OCI-M1 (cell line): Measurements from ENCODE around the gene TGFA.

Source experiments
- DNase-seq: peaks from one replicate; lab custom pipeline; 2025; lab: John Stamatoyannopoulos, UW

The TGFA gene

DNA sequence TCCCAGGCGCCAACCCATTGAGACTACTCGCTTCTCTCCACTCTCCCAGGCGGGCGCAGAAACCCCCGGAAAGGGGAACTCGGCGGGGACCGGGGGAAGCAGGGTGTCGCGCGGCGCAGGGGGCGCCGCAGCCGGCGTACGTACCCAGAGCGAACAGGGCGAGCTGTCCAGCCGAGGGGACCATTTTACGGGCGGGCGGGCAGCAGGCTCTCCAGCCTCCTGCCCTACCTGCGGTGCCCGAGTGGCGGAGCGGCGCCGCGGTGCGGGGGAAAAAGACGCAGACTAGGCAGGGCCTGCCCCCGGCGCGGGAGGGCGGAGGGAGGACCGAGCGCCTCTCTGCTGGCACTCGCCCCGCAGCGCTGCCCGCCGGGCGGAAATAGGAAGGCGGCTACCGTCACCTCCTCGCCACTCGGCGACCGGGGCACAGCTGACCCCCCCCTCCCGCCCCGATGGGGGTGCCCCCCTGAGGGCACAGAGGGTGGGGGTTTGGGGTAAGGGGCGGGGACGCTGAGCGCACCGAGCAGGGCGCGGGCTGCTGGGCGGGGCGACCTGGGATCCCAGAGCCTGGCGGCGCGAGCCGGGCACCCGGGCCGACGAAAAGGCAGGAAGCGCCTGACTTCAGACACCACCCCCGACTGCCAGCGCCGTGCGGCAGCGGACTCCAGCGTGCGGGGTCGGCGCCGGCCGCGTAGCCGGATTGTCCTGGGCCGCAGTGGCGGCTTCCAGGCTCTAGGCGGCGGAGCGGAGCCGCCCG lies at the start of gene TGFA:
Gene TGFA, minus strand, starts transcription at position 243 of the 754 bp plus-strand sequence. Its CDS starts 59 bp downstream, at position 184.
- peak; percentile 58 for DNase-seq

DNA sequence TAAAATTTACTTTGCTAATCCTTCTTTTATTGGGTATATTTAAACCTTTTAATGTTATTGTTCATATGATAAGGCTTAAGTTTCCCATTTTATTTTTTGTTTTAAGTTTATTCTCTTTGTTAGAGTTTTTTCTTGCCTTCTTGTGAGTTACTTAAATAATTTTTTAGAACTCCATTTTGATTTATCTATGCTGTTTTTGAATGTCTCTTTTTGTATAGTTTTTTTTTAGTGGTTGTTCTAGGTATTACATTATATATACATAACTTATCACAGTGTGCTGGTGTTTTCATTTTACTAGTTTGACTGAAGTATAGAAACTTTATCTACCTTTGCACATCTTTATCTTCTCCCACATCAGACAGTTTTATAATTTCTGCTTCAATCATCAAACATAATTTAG lies 49.4 kb upstream of the TGFA start:
- DNase-seq = no peak

DNA sequence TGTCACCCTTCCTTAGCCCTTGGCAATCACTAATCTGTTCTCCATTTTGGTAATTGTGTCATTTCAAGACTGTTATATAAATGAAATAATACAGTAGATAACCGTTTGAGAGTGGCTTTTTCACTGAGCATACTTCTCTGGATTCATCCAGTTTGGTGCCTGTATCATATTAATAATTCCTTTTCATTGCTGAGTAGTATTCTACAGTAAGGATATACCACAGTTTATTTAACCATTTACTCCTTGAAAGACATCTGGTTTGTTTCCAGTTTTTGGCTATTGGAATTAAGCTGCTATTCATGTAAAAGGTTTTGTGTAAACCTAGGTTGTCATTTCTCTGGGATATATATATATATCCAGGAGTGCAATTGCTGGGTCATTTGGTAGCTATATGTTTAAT lies 44.6 kb upstream of the TGFA start:
- DNase-seq = no peak

DNA sequence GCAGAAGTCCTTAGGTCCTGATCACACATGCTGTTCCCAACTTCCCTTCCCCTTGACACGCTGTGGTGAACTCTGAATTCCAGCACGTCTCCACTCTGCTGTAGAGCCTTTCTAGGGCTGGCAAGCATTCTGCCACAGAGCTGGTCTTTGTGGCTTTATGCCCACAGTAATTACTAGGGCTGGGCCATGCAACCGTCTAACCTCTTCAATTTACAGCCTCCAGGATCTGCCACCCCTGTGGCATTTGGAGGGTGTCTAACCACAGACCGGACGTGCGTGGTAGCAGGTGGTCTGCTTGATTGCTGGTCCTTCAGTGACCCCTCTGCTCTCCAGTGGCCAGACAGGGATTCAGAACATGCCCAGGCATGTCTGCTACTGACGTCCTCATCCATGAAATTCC lies 43.1 kb upstream of the TGFA start:
- DNase-seq = no peak

GRCh38 chr2:70596293-70596692 lies 42.7 kb upstream of the TGFA start:
- DNase-seq = no peak

DNA sequence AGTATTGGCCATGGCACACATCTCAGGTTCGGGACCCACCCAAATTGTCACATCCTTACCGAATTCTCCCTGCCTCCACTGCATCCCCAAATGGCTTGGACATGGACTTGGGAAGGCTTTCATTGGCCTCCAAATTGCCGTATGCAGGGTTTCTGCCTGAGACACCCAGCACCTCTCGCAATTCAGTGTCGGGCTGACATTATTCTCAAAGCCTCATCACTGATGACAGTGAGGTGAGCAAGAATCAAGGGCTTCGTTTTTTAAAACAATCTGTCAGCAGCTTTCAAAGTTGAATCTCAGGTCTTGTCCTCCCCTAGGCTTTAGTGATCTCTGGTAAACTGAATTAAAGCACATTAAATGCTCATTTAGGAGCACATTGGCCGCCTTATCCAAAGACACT lies 29.5 kb upstream of the TGFA start:
- no peak for DNase-seq

GRCh38 chr2:70580352-70580751 lies 26.7 kb upstream of the TGFA start:
- peak; percentile 23 for DNase-seq

- no peak for DNase-seq
These were observed 21.0 kb upstream of the TGFA start for GRCh38 chr2:70574618-70575017.

DNA sequence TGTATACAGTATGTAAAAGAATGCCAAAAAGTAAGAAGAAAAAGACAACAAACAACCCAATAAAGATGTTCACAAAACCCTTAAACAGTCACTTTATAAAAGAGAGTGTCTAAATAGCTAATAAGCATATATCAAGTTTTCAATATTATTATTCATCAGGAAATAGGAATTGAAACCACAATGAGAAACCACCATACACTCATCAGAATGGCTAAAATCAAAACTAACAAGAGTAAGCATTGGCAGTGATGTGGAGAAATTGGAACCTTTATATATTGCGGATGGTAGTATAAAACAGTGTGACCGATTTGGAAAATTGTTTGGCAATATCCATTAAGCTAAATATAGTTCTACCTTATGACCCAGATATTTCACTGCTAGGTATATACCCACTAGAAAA lies 20.5 kb upstream of the TGFA start:
- DNase-seq = no peak

GRCh38 chr2:70570041-70570661 lies 16.5 kb upstream of the TGFA start:
- no peak for DNase-seq

DNA sequence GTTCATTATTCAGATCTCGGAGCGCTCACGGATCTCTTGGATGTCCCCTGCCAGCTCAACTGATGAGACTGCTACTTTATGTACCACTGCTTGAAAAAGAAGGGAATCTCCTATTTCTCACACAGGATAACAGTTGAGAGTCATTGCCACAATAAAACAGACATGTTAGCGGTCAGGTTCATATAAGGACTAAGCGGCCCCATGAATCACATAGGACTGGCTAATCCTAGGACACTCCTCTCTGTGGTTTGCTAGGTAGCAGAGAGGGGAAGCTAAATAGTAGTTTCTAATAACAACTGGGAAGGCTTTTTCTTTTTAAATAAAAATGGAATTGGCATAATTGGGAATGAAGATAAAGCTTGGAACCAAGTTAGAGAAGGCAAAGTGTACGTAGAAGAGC lies 15.9 kb upstream of the TGFA start:
- no peak for DNase-seq

DNA sequence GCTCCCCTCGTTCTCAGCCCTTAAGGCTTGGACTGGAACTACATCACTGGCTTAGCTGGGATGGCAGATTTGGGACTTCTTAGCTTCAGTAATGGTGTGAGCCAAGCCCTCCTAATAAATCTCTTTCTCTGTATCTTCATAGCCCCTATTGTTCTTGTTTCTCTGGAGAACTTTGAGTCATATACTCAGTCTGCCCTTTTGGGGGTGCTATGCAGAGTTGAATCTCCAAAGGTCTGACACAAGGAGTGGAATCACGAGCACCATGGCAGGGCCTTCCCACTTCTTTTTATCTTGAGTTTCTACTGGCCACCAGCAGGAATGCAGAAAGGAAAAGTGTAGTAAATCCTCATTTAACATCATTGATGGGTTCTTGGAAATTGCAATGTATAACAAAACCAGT lies 13.3 kb upstream of the TGFA start:
- DNase-seq = no peak

GRCh38 chr2:70566464-70566863 lies 12.8 kb upstream of the TGFA start:
- no peak for DNase-seq

GRCh38 chr2:70565039-70565731 lies 11.6 kb upstream of the TGFA start:
- DNase-seq = no peak

DNA sequence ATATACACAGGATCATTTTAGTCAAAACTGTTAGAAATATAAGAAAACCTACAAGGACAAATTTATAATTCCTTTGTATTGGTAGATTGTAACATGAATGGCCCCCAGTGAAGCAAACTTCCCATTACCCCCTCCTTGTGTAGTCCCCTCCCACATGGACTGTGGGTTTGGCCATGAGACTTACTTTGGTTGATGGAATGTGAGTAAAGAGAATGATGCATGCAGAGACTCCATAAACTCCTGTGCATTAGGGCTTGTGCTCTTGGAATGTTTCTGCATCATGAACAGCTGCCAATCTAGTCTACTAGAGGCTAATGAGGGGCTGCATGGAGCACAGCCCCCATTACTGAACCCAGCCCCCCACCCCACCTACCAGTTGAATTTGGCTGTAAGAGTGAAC lies 8.3 kb upstream of the TGFA start:
- DNase-seq = no peak

- DNase-seq = no peak
These were observed 6.8 kb upstream of the TGFA start for GRCh38 chr2:70560442-70560841.

DNA sequence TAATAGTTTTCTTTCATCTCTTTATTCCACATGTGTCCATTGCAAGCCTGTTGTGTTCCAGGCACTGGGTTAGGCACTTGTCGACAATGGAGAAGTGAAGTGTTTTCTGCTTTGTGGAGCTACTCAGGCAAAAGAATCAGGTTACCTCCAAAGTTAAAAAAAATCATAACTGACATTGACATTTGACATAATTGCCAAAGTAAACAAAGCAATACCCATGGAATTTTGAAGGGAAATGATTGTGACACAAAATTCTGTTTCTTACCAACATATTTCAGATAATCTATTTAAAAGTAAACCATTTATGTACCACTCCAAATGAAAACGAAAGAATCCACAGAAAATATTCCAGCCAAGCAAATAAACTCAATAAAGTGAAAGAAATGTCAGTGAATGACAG lies 6.4 kb upstream of the TGFA start:
- DNase-seq = no peak

DNA sequence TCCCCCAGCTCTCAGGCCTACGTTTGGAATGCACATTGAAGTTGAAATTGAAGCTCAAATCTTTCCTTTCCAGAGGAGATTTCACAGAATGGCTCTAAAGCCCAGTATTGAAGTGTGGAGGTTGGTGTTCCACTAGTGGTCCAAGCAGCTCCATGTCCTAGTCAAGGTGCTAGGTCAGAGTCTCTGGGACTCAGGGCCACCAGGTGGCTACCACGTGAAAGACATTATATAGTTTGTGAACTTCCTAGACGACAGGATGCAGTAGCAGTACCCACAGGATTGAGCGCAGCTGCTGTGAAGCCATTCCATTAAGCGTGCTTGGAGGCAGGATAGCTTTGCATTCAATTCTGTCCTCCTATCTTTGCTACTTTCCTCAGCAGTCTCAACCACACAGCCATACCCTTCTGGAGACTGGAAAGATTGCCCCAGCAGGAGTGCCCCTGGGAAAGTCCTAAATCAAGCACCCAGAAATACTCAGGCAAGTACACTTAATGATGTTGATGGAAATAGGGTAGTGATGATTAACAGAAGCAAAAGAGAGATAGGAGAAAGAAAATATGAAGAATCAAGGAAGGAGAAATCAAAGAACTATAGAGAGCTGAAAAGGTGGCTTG lies 4.7 kb upstream of the TGFA start:
- DNase-seq = no peak

DNA sequence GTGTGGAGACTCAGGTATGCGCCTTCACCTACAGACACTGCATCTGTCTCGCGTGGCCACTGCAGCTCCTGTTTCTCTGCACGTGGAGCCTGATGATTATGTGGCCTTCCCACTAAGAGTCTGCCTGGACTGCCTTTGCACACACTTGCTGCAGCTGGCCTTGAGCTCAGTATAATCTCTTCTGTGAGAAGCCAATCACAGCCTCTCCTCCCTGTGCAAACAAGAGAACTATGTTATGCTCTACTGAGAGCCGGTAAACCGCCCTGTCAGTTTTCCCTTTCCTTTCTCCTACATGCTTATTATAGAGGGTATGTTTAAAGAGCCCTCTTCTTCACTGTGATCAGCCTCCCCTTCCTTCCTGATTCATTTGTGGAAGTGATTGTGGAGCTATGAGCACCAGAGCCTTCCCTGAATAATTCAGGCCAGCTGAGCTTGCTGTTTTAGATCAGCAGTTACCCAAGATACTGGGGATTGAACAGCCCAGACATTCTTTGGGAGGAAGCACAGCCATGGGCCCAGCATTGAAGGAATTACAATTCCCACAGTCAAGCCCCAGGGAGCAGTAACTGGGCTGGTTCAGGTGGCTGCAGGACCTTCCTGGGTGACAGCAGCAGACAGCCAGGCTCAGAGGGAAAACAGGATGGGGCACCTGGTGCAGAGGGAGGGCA lies 3.7 kb upstream of the TGFA start:
- DNase-seq = no peak

DNA sequence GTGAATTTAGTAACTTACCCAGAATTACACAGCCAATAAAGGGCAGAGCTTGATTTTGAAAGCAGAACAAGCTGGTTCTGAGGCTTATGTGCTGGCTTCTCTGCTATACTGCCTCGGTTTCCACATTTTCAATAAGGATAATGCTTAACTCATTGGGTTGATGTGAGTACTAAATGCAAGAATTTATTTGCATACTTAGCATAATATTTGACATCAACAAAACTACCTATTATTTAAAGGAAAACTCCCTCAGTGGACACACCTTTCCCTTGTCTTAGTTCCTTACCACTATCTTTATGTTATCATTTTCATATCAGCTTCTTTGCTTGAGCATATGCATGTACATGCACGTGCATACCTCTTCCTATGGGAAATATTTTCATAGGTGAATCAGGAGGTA lies 3.0 kb upstream of the TGFA start:
- DNase-seq = no peak

DNA sequence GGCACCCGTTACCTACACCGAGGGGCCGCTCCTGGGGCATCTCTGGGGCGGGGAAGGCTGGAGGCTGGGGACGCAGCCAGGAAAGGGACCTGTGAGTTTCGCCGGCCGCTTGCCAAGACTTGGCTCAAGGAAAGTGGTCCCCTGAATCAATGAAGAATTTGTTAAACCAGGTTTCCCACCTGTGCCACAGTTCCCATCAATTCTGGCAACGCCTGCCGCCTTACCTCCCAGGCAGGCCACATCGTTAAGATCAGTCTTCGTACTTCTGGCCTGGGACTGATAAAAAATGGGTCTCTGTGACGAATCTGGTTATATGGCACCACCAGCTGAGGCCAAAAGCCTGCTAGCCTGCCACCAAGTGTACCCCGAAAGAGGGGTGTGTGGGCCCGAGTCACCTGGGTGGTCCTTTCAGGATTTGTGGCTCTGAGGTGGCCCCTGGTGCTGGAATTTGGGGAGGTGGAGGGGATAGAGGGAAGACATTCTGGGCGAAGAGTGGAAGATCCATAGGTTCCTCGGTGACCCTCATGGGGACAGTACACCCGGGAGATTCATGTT lies 789 bp upstream of the TGFA start:
- DNase-seq = no peak

GRCh38 chr2:70553334-70553583 lies 367 bp downstream of the TGFA start:
- DNase-seq = no peak
